HepG2 (cell line): ENCODE data around the gene FUCA1. TPM values are rescaled to one million over a fixed set of nuclear protein-coding genes. Genes with fewer than 3 reads are reported as not detected.

ENCODE experiments used
- FLYWCH1 ChIP-seq: sonication (generic); formaldehyde crosslinking; IDR thresholded peaks from 2 replicates; pipeline ENCODE4 v1.8.1; 2023; ENCODE audit warnings: mild to moderate bottlenecking, missing genetic modification reagents
- HMGA1 ChIP-seq: sonication (generic); formaldehyde crosslinking; conservative IDR thresholded peaks from 2 replicates; pipeline ENCODE4 v1.4.0; 2020; ENCODE audit warnings: missing genetic modification reagents
- HOMEZ ChIP-seq: IDR thresholded peaks from 2 replicates; pipeline ENCODE4 v1.6.1; 2016; ENCODE audit warnings: low read depth
- JDP2 ChIP-seq: sonication (generic); formaldehyde crosslinking; IDR thresholded peaks from 2 replicates; pipeline ENCODE4 v1.8.1; 2022; ENCODE audit warnings: missing genetic modification reagents, borderline replicate concordance
- KDM5B ChIP-seq: sonication (generic); formaldehyde crosslinking; IDR thresholded peaks from 2 replicates; pipeline ENCODE4 v1.4.0; 2020; ENCODE audit warnings: missing genetic modification reagents, mild to moderate bottlenecking, borderline replicate concordance
- KLF11 ChIP-seq: IDR thresholded peaks from 2 replicates; pipeline ENCODE4 v1.6.1; 2016; ENCODE audit warnings: missing compliant biosample characterization
- MAFF ChIP-seq: IDR thresholded peaks from 2 replicates; pipeline ENCODE4 v1.6.1; 2011; ENCODE audit warnings: low read depth, low read length, improper control_type of control experiment
- PAF1 ChIP-seq: IDR thresholded peaks from 2 replicates; pipeline ENCODE4 v1.6.1; 2016; ENCODE audit warnings: missing genetic modification reagents, missing compliant biosample characterization
- POLR2AphosphoS2 ChIP-seq: IDR thresholded peaks from 2 replicates; pipeline ENCODE4 v1.6.1; 2011; ENCODE audit warnings: low read depth, low read length, improper control_type of control experiment
- POLR2AphosphoS5 ChIP-seq: IDR thresholded peaks from 2 replicates; pipeline ENCODE4 v1.6.1; 2012; ENCODE audit warnings: low read depth, low read length
- SCMH1 ChIP-seq: sonication (generic); formaldehyde crosslinking; IDR thresholded peaks from 2 replicates; pipeline ENCODE4 v1.9.0; 2021; ENCODE audit warnings: missing genetic modification reagents, mild to moderate bottlenecking, borderline replicate concordance
- SP4 ChIP-seq: sonication (generic); formaldehyde crosslinking; IDR thresholded peaks from 2 replicates; pipeline ENCODE4 v1.8.1; 2023; ENCODE audit warnings: mild to moderate bottlenecking, missing genetic modification reagents
- ZNF143 ChIP-seq: sonication (generic); formaldehyde crosslinking; IDR thresholded peaks from 2 replicates; pipeline ENCODE4 v1.4.0; 2020; ENCODE audit warnings: missing genetic modification reagents
- ZNF530 ChIP-seq: sonication (generic); formaldehyde crosslinking; IDR thresholded peaks from 2 replicates; pipeline ENCODE4 v1.5.0; 2020; ENCODE audit warnings: low read depth, mild to moderate bottlenecking, missing genetic modification reagents
- ZNF614 ChIP-seq: IDR thresholded peaks from 2 replicates; pipeline ENCODE4 v1.6.1; 2018; ENCODE audit warnings: missing biosample characterization, missing genetic modification reagents, inconsistent platforms, borderline replicate concordance
- ZNF883 ChIP-seq: sonication (generic); formaldehyde crosslinking; IDR thresholded peaks from 2 replicates; pipeline ENCODE4 v1.5.1; 2020; ENCODE audit warnings: mild to moderate bottlenecking, missing genetic modification reagents; ENCODE audit errors: not compliant biosample characterization
- polyA plus RNA-seq, 8 experiments: library from polyadenylated mRNA; depleted of rRNA in 3 of 8; stranded (reverse) in 7 of 8; unstranded in 1 of 8; fragments of >200 nt; fragmentation: Illumina TruSeq in 4 of 8; extraction: Trizol in 4 of 8; gene quantifications; 2 replicates each; pipeline versions ENCODE4 v1.2.1 to v1.2.3, GENCODE V29; 2011 to 2016; ENCODE audit warnings: low read depth in 4 of 8, missing spikeins in 1 of 8, mixed read lengths in 1 of 8; ENCODE audit not compliant: insufficient read depth in 1 of 8
- total RNA-seq, 5 experiments: library from RNA; depleted of rRNA; stranded (reverse); fragments of >200 nt; fragmentation: Illumina TruSeq; extraction: Trizol; gene quantifications; 2 replicates each; pipeline ENCODE4 v1.2.3, GENCODE V29; 2016; ENCODE audit warnings: low read depth in 1 of 5
- TF ChIP-seq, protein P1 (sequence below): IDR thresholded peaks from 2 replicates; pipeline ENCODE4 v1.6.1; 2016; ENCODE audit warnings: low read depth, missing genetic modification reagents, missing compliant biosample characterization
- TF ChIP-seq, protein P2 (sequence below): sonication (generic); formaldehyde crosslinking; IDR thresholded peaks from 2 replicates; pipeline ENCODE4 v1.4.0; 2020; ENCODE audit warnings: missing genetic modification reagents, borderline replicate concordance

Gene FUCA1
- total and polyA plus RNA-seq, 2 of the 13 experiments (the other 11 are each of a cell fraction or from before 2014, with no cell fraction given): 32.7 to 33.6 TPM

DNA sequence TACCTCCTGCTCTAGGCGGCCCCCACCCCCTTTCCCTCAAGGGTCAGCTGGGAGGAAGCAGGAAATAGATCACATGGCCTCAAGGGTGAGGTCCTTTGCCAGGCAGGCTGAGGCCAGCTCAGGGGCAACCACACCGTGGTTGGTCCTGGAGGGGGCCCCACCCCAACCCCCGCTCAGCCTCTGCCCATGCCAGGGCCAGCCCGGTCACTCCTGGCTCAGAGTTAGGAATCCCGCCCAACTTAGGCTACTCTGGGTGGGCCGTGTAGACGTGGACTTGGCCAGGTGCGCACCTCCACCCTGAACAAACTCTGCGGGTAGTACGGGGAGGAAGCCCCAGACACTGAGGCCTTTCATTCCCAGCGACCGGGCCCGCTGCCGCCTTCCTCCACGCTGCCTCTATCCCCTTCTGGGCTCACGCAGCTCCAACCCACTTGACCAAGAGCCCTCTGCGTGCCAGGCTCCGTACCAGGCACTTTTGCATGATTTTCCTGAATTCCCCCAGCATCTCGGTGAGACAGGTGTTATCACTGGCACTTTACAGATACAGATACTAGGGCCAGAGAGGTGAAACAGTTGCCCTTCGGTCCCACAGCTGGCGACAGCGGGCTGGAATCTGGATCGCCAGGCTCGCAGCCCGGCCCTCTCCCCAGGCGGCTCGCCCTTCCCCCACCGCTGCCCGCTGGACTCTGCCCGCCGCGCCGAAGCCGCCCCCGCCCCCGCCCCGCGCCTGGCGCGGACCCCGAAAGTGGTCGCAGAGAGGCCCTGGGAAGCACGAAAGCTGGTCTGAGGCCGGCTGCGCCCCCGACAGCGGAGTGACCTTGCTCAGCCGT, 68.3 kb downstream of the FUCA1 start (continued):
- TF ChIP-seq, protein P1, sequence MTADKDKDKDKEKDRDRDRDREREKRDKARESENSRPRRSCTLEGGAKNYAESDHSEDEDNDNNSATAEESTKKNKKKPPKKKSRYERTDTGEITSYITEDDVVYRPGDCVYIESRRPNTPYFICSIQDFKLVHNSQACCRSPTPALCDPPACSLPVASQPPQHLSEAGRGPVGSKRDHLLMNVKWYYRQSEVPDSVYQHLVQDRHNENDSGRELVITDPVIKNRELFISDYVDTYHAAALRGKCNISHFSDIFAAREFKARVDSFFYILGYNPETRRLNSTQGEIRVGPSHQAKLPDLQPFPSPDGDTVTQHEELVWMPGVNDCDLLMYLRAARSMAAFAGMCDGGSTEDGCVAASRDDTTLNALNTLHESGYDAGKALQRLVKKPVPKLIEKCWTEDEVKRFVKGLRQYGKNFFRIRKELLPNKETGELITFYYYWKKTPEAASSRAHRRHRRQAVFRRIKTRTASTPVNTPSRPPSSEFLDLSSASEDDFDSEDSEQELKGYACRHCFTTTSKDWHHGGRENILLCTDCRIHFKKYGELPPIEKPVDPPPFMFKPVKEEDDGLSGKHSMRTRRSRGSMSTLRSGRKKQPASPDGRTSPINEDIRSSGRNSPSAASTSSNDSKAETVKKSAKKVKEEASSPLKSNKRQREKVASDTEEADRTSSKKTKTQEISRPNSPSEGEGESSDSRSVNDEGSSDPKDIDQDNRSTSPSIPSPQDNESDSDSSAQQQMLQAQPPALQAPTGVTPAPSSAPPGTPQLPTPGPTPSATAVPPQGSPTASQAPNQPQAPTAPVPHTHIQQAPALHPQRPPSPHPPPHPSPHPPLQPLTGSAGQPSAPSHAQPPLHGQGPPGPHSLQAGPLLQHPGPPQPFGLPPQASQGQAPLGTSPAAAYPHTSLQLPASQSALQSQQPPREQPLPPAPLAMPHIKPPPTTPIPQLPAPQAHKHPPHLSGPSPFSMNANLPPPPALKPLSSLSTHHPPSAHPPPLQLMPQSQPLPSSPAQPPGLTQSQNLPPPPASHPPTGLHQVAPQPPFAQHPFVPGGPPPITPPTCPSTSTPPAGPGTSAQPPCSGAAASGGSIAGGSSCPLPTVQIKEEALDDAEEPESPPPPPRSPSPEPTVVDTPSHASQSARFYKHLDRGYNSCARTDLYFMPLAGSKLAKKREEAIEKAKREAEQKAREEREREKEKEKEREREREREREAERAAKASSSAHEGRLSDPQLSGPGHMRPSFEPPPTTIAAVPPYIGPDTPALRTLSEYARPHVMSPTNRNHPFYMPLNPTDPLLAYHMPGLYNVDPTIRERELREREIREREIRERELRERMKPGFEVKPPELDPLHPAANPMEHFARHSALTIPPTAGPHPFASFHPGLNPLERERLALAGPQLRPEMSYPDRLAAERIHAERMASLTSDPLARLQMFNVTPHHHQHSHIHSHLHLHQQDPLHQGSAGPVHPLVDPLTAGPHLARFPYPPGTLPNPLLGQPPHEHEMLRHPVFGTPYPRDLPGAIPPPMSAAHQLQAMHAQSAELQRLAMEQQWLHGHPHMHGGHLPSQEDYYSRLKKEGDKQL (CRISPR knock-in tag): no peak
- TF ChIP-seq HOMEZ (no peak), SP4 (no peak), POLR2AphosphoS2 (no peak), SCMH1 (CRISPR knock-in tag) (no peak), FLYWCH1 (CRISPR knock-in tag) (no peak), ZNF883 (CRISPR knock-in tag) (no peak), ZNF143 (CRISPR knock-in tag) (no peak), ZNF530 (CRISPR knock-in tag) (no peak), KLF11 (no peak), HMGA1 (no peak), POLR2AphosphoS5 (no peak; the same call in 1 of the 2 replicates), KDM5B (CRISPR knock-in tag) (no peak), PAF1 (CRISPR knock-in tag) (no peak), JDP2 (CRISPR knock-in tag) (no peak), MAFF (no peak), ZNF614 (CRISPR knock-in tag) (no peak; the same call in 1 of the 2 replicates)
- TF ChIP-seq, protein P2, sequence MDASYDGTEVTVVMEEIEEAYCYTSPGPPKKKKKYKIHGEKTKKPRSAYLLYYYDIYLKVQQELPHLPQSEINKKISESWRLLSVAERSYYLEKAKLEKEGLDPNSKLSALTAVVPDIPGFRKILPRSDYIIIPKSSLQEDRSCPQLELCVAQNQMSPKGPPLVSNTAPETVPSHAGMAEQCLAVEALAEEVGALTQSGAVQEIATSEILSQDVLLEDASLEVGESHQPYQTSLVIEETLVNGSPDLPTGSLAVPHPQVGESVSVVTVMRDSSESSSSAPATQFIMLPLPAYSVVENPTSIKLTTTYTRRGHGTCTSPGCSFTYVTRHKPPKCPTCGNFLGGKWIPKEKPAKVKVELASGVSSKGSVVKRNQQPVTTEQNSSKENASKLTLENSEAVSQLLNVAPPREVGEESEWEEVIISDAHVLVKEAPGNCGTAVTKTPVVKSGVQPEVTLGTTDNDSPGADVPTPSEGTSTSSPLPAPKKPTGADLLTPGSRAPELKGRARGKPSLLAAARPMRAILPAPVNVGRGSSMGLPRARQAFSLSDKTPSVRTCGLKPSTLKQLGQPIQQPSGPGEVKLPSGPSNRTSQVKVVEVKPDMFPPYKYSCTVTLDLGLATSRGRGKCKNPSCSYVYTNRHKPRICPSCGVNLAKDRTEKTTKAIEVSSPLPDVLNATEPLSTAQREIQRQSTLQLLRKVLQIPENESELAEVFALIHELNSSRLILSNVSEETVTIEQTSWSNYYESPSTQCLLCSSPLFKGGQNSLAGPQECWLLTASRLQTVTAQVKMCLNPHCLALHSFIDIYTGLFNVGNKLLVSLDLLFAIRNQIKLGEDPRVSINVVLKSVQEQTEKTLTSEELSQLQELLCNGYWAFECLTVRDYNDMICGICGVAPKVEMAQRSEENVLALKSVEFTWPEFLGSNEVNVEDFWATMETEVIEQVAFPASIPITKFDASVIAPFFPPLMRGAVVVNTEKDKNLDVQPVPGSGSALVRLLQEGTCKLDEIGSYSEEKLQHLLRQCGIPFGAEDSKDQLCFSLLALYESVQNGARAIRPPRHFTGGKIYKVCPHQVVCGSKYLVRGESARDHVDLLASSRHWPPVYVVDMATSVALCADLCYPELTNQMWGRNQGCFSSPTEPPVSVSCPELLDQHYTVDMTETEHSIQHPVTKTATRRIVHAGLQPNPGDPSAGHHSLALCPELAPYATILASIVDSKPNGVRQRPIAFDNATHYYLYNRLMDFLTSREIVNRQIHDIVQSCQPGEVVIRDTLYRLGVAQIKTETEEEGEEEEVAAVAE (CRISPR knock-in tag): no peak; the same call in 1 of the 2 replicates
